ENCODE results near the gene ZNF831.

The ZNF831 gene

GRCh38 chr20:59214073-59214472 lies 50.5 kb downstream of the ZNF831 start:
- no peak for DNase-seq (ENCODE audit: low read depth, low spot score)

GRCh38 chr20:59214606-59215547 lies 51.3 kb downstream of the ZNF831 start:
- DNase-seq (ENCODE audit: low read depth, low spot score) = no peak

GRCh38 chr20:59217173-59217572 lies 53.6 kb downstream of the ZNF831 start:
- DNase-seq (ENCODE audit: low read depth, low spot score) = no peak

- no peak for DNase-seq (ENCODE audit: low read depth, low spot score)
Observed at GRCh38 chr20:59217794-59218280, 54.2 kb downstream of the ZNF831 start.

GRCh38 chr20:59219211-59219610 lies 55.6 kb downstream of the ZNF831 start:
- DNase-seq (ENCODE audit: low read depth, low spot score) = no peak

GRCh38 chr20:59220161-59220560 lies 56.5 kb downstream of the ZNF831 start:
- no peak for DNase-seq (ENCODE audit: low read depth, low spot score)

- DNase-seq (ENCODE audit: low read depth, low spot score) = no peak
Observed at GRCh38 chr20:59221049-59221706, 57.6 kb downstream of the ZNF831 start.

GRCh38 chr20:59221707-59222252 lies 58.2 kb downstream of the ZNF831 start:
- no peak for DNase-seq (ENCODE audit: low read depth, low spot score)

- DNase-seq (ENCODE audit: low read depth, low spot score) = peak; percentile 44
Observed at GRCh38 chr20:59222253-59223181, 58.9 kb downstream of the ZNF831 start.

GRCh38 chr20:59223182-59223601 lies 59.6 kb downstream of the ZNF831 start:
- DNase-seq (ENCODE audit: low read depth, low spot score) = no peak

GRCh38 chr20:59223750-59224149 lies 60.1 kb downstream of the ZNF831 start:
- no peak for DNase-seq (ENCODE audit: low read depth, low spot score)

- DNase-seq (ENCODE audit: low read depth, low spot score) = no peak
Observed at GRCh38 chr20:59224236-59224635, 60.6 kb downstream of the ZNF831 start.

- DNase-seq (ENCODE audit: low read depth, low spot score) = no peak
Observed at GRCh38 chr20:59230385-59230784, 66.8 kb downstream of the ZNF831 start.

GRCh38 chr20:59231124-59231804 lies 67.6 kb downstream of the ZNF831 start:
- no peak for DNase-seq (ENCODE audit: low read depth, low spot score)

GRCh38 chr20:59232618-59233017 lies 69.0 kb downstream of the ZNF831 start:
- DNase-seq (ENCODE audit: low read depth, low spot score) = no peak

GRCh38 chr20:59235226-59235625 lies 71.6 kb downstream of the ZNF831 start:
- DNase-seq (ENCODE audit: low read depth, low spot score) = no peak

GRCh38 chr20:59240006-59240405 lies 76.4 kb downstream of the ZNF831 start:
- no peak for DNase-seq (ENCODE audit: low read depth, low spot score)

GRCh38 chr20:59242714-59243626 lies 79.3 kb downstream of the ZNF831 start:
- no peak for DNase-seq (ENCODE audit: low read depth, low spot score)

GRCh38 chr20:59246691-59247400 lies 83.2 kb downstream of the ZNF831 start:
- DNase-seq (ENCODE audit: low read depth, low spot score) = no peak
